ENCODE data around the gene MGAT5B. TPM values are rescaled to one million over a fixed set of nuclear protein-coding genes. Genes with fewer than 3 reads are reported as not detected.

Gene MGAT5B
- total and polyA plus RNA-seq, 2 donors from 2014 or later: 0.56 to 2.3 TPM

DNA sequence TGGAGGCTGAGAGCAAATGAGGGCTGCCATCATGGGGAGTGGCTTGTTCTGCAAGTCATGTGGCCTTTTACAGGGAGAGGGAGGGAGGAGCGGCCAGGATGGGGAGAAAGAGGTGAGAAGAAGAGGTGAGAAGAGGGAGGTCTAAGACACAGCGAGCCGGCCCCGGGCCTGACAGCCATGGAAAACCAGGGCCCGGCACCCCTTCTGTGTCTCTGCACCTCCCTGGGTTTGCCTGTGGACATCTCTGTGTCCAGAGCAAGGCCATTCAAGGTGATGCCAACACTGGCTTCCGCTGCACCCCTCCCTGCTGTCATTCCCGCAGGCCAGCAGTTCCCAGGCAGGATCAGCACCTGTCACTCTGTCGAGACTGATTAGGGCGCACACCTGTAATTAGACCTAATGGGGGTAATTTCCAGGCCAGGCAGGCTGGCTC is 75.6 kb downstream of the MGAT5B start:
- no peaks in the 10 kb centered on the region for H3K36me3 ChIP-seq (ENCODE audit: control insufficient read depth in 2 of 3, insufficient read depth in 3 of 3, low read length in 3 of 3)
- intact Hi-C loops (cut with DNase I): no loop called here
- DNase-seq (no peak), FAIRE-seq (no peak)
- H3K4me1 ChIP-seq (ENCODE audit: control insufficient read depth in 2 of 3, insufficient read depth in 2 of 3, low read depth in 1 of 3, low read length in 3 of 3): no peaks in the 10 kb centered on the region
- H3K9ac ChIP-seq (ENCODE audit: low read length in 3 of 3): no peak overlapping the region
- no peaks in the 10 kb centered on the region for H3K27me3 ChIP-seq (ENCODE audit: control insufficient read depth, insufficient read depth, low read length)
- no peak overlapping the region for H3K4me3 ChIP-seq (ENCODE audit: low read length in 3 of 3)
- TF ChIP-seq, protein P1, sequence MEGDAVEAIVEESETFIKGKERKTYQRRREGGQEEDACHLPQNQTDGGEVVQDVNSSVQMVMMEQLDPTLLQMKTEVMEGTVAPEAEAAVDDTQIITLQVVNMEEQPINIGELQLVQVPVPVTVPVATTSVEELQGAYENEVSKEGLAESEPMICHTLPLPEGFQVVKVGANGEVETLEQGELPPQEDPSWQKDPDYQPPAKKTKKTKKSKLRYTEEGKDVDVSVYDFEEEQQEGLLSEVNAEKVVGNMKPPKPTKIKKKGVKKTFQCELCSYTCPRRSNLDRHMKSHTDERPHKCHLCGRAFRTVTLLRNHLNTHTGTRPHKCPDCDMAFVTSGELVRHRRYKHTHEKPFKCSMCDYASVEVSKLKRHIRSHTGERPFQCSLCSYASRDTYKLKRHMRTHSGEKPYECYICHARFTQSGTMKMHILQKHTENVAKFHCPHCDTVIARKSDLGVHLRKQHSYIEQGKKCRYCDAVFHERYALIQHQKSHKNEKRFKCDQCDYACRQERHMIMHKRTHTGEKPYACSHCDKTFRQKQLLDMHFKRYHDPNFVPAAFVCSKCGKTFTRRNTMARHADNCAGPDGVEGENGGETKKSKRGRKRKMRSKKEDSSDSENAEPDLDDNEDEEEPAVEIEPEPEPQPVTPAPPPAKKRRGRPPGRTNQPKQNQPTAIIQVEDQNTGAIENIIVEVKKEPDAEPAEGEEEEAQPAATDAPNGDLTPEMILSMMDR (IDR thresholded peaks at IDR 0.05; ENCODE audit: borderline replicate concordance, extremely low read depth, insufficient read depth): no peak
- no peaks in the 10 kb centered on the region for H3K9me3 ChIP-seq (ENCODE audit: control insufficient read depth in 2 of 3, insufficient read depth in 1 of 3, low read length in 3 of 3)
- H3K27ac ChIP-seq (ENCODE audit: low read depth in 2 of 2, low read length in 2 of 2): no peak overlapping the region

DNA sequence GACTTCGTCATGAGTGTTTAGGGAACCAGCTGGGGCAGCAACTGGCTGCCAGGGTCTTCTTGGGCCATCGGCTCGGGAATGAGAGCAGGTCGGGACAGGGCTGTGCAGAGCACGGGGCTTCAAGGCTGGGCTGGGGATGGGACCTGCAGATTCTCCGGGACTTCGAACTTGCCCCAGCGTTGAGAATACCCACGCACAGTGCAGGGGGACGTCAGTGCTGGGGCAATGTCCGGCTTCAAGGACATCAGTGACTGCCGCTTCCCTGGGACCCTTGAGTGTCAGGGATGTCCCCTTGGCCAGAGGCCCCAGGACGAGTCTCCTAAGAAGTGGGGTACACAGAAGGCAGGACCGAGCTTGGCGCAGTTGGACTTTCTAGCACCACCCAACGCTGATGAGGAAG is 76.3 kb downstream of the MGAT5B start:
- intact Hi-C loops (cut with DNase I): no loop called here
- Histone ChIP-seq H3K36me3 (ENCODE audit: control insufficient read depth in 2 of 3, insufficient read depth in 3 of 3, low read length in 3 of 3) (no peaks in the 10 kb centered on the region), H3K27ac (ENCODE audit: low read depth in 2 of 2, low read length in 2 of 2) (no peak overlapping the region), H3K9me3 (ENCODE audit: control insufficient read depth in 2 of 3, insufficient read depth in 1 of 3, low read length in 3 of 3) (no peaks in the 10 kb centered on the region), H3K9ac (ENCODE audit: low read length in 3 of 3) (no peak overlapping the region), H3K4me1 (ENCODE audit: control insufficient read depth in 2 of 3, insufficient read depth in 2 of 3, low read depth in 1 of 3, low read length in 3 of 3) (no peaks in the 10 kb centered on the region), H3K27me3 (ENCODE audit: control insufficient read depth, insufficient read depth, low read length) (no peaks in the 10 kb centered on the region), H3K4me3 (ENCODE audit: low read length in 3 of 3) (no peak overlapping the region)
- DNase-seq: no peak
- FAIRE-seq: no peak
- TF ChIP-seq, protein P1 (IDR thresholded peaks at IDR 0.05; ENCODE audit: borderline replicate concordance, extremely low read depth, insufficient read depth): no peak

DNA sequence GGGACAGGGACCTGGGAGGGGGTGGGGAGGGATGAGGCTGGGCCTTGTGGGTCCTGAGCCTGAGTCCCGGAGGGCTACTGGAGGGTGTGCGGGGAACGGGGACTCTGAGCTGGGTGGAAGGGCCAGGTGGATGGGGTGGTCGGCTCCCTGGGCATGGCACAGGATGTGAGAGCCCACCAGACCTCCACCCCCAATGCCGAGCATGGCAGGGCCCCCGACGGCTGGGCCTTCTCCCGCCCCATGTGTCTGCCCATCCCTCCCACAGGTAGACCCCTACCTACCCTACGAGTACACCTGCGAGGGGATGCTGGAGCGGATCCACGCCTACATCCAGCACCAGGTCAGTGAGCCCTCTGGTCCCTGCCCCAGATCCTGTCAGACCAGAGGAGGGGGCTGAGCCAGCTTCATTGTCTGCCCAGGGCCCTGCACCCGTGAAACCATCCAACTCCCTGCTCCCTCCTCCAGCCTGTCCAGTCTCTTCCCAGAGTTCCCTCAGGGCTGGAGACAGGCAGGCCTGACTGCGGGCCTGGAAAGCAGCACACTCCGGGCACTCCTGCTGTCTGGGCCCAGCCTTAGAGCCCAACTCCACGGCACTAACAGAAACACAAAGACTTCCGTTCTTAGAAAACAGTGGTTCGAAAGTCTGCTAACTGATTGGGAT is 78.0 kb downstream of the MGAT5B start:
- TF ChIP-seq, protein P1 (IDR thresholded peaks at IDR 0.05; ENCODE audit: borderline replicate concordance, extremely low read depth, insufficient read depth): no peak
- no peaks in the 10 kb centered on the region for H3K36me3 ChIP-seq (ENCODE audit: control insufficient read depth in 2 of 3, insufficient read depth in 3 of 3, low read length in 3 of 3)
- H3K4me3 ChIP-seq (ENCODE audit: low read length in 3 of 3): no peak overlapping the region
- FAIRE-seq (no peak), DNase-seq (no peak)
- intact Hi-C loops (cut with DNase I): no loop called here
- no peaks in the 10 kb centered on the region for H3K27me3 ChIP-seq (ENCODE audit: control insufficient read depth, insufficient read depth, low read length)
- no peak overlapping the region for H3K9ac ChIP-seq (ENCODE audit: low read length in 3 of 3)
- H3K4me1 ChIP-seq (ENCODE audit: control insufficient read depth in 2 of 3, insufficient read depth in 2 of 3, low read depth in 1 of 3, low read length in 3 of 3): no peaks in the 10 kb centered on the region
- no peaks in the 10 kb centered on the region for H3K9me3 ChIP-seq (ENCODE audit: control insufficient read depth in 2 of 3, insufficient read depth in 1 of 3, low read length in 3 of 3)
- no peak overlapping the region for H3K27ac ChIP-seq (ENCODE audit: low read depth in 2 of 2, low read length in 2 of 2)

DNA sequence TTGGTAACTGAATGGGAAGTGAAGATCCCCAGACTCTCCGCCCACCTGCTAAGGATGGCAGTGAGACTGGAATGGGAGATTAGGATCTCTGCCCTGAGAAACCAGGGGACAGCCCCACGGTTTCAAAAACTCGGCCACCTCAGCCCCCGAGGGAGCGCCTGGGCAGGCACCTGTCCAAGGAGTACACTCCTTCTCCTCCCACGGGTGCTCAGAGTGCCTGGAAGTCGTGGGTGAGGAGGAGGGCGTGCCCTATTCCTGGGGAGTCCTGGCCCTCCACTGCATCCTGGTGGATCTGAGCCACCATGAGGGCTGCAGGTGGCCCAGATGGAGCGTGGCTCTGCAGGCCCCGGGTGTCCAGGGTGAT is 78.5 kb downstream of the MGAT5B start:
- Histone ChIP-seq H3K36me3 (ENCODE audit: control insufficient read depth in 2 of 3, insufficient read depth in 3 of 3, low read length in 3 of 3) (no peaks in the 10 kb centered on the region), H3K4me1 (ENCODE audit: control insufficient read depth in 2 of 3, insufficient read depth in 2 of 3, low read depth in 1 of 3, low read length in 3 of 3) (no peaks in the 10 kb centered on the region), H3K9ac (ENCODE audit: low read length in 3 of 3) (no peak overlapping the region), H3K9me3 (ENCODE audit: control insufficient read depth in 2 of 3, insufficient read depth in 1 of 3, low read length in 3 of 3) (no peaks in the 10 kb centered on the region), H3K4me3 (ENCODE audit: low read length in 3 of 3) (no peak overlapping the region), H3K27ac (ENCODE audit: low read depth in 2 of 2, low read length in 2 of 2) (no peak overlapping the region), H3K27me3 (ENCODE audit: control insufficient read depth, insufficient read depth, low read length) (no peaks in the 10 kb centered on the region)
- TF ChIP-seq, protein P1 (IDR thresholded peaks at IDR 0.05; ENCODE audit: borderline replicate concordance, extremely low read depth, insufficient read depth): no peak
- DNase-seq: no peak
- intact Hi-C loops (cut with DNase I): no loop called here
- FAIRE-seq: no peak
